Lower leg skin (tissue), 3 donors: Measurements from ENCODE around the gene WAC.

Source experiments
- CTCF ChIP-seq, 3 donors: fragments of 450-650 bp; IDR thresholded peaks; one replicate each; pipeline ENCODE4 v1.5.1; 2016; ENCODE audit warnings: antibody characterized with exemption in 3 of 3, mild to moderate bottlenecking in 3 of 3, moderate library complexity in 2 of 3
- POLR2A ChIP-seq, 2 donors: fragments of 450-650 bp; IDR thresholded peaks; one replicate each; pipeline ENCODE4 v1.6.1; 2016 to 2017; ENCODE audit warnings: antibody characterized with exemption in 2 of 2, mild to moderate bottlenecking in 1 of 2, moderate library complexity in 1 of 2

DNA sequence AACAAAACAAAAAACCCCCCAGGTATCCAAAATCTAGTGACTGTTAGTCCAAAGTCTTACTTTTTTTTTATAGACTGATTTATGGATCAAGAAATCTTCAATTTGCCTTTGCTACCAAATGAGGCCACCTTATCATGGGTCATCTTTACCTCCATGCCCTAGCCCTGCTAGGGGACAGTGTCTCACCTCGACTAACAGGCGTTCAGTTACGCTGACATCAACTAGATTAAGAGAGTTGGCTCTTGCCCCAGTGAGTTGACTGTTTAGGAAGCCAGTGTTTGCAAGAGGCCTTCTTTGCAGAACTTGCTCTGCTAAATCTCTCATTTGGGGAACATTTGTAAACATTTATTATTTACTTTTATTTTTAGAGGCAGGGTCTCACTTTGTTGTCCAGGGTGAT is 36.9 kb upstream of the WAC start:
- TF ChIP-seq CTCF (IDR thresholded peaks at IDR 0.05): no peak
- no peak for TF ChIP-seq POLR2A (IDR thresholded peaks at IDR 0.05)
